ENCODE results near the gene VTI1A. TPM values are rescaled to one million over a fixed set of nuclear protein-coding genes. Genes with fewer than 3 reads are reported as not detected.

VTI1A gene
- total and polyA plus RNA-seq, 2 experiments from 2014 or later, result 26.8 to 31.0 TPM

GRCh38 chr10:112559349-112559748 is 112.3 kb downstream of the VTI1A start:
- peaks cover 32% of the 10 kb centered on the region for H3K4me1 Mint-ChIP-seq
- no peaks in the 10 kb centered on the region for H3K9me3 Mint-ChIP-seq
- H3K36me3 ChIP-seq (ENCODE audit: insufficient read depth), result no peaks in the 10 kb centered on the region
- no peaks in the 10 kb centered on the region for H4K20me1 ChIP-seq (replicated peaks; ENCODE audit: insufficient read depth)
- H3K4me1 ChIP-seq (ENCODE audit: insufficient read depth), result peaks cover 31% of the 10 kb centered on the region
- H3K36me3 Mint-ChIP-seq (ENCODE audit: low read depth), result no peaks in the 10 kb centered on the region
- H3F3A ChIP-seq (replicated peaks; ENCODE audit: low read depth), result no peaks in the 10 kb centered on the region
- H3K79me2 ChIP-seq (replicated peaks; ENCODE audit: insufficient read depth), result no peaks in the 10 kb centered on the region
- no peak overlapping the region for H3K4me3 ChIP-seq
- no peak overlapping the region for H3K27ac ChIP-seq (ENCODE audit: low read depth)
- no peaks in the 10 kb centered on the region for H3K9me2 ChIP-seq (ENCODE audit: insufficient read depth)
- TF ChIP-seq, protein P1, sequence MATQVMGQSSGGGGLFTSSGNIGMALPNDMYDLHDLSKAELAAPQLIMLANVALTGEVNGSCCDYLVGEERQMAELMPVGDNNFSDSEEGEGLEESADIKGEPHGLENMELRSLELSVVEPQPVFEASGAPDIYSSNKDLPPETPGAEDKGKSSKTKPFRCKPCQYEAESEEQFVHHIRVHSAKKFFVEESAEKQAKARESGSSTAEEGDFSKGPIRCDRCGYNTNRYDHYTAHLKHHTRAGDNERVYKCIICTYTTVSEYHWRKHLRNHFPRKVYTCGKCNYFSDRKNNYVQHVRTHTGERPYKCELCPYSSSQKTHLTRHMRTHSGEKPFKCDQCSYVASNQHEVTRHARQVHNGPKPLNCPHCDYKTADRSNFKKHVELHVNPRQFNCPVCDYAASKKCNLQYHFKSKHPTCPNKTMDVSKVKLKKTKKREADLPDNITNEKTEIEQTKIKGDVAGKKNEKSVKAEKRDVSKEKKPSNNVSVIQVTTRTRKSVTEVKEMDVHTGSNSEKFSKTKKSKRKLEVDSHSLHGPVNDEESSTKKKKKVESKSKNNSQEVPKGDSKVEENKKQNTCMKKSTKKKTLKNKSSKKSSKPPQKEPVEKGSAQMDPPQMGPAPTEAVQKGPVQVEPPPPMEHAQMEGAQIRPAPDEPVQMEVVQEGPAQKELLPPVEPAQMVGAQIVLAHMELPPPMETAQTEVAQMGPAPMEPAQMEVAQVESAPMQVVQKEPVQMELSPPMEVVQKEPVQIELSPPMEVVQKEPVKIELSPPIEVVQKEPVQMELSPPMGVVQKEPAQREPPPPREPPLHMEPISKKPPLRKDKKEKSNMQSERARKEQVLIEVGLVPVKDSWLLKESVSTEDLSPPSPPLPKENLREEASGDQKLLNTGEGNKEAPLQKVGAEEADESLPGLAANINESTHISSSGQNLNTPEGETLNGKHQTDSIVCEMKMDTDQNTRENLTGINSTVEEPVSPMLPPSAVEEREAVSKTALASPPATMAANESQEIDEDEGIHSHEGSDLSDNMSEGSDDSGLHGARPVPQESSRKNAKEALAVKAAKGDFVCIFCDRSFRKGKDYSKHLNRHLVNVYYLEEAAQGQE (IDR thresholded peaks at IDR 0.05; ENCODE audit: unreplicated experiment), result no peak
- TF ChIP-seq, protein P2, sequence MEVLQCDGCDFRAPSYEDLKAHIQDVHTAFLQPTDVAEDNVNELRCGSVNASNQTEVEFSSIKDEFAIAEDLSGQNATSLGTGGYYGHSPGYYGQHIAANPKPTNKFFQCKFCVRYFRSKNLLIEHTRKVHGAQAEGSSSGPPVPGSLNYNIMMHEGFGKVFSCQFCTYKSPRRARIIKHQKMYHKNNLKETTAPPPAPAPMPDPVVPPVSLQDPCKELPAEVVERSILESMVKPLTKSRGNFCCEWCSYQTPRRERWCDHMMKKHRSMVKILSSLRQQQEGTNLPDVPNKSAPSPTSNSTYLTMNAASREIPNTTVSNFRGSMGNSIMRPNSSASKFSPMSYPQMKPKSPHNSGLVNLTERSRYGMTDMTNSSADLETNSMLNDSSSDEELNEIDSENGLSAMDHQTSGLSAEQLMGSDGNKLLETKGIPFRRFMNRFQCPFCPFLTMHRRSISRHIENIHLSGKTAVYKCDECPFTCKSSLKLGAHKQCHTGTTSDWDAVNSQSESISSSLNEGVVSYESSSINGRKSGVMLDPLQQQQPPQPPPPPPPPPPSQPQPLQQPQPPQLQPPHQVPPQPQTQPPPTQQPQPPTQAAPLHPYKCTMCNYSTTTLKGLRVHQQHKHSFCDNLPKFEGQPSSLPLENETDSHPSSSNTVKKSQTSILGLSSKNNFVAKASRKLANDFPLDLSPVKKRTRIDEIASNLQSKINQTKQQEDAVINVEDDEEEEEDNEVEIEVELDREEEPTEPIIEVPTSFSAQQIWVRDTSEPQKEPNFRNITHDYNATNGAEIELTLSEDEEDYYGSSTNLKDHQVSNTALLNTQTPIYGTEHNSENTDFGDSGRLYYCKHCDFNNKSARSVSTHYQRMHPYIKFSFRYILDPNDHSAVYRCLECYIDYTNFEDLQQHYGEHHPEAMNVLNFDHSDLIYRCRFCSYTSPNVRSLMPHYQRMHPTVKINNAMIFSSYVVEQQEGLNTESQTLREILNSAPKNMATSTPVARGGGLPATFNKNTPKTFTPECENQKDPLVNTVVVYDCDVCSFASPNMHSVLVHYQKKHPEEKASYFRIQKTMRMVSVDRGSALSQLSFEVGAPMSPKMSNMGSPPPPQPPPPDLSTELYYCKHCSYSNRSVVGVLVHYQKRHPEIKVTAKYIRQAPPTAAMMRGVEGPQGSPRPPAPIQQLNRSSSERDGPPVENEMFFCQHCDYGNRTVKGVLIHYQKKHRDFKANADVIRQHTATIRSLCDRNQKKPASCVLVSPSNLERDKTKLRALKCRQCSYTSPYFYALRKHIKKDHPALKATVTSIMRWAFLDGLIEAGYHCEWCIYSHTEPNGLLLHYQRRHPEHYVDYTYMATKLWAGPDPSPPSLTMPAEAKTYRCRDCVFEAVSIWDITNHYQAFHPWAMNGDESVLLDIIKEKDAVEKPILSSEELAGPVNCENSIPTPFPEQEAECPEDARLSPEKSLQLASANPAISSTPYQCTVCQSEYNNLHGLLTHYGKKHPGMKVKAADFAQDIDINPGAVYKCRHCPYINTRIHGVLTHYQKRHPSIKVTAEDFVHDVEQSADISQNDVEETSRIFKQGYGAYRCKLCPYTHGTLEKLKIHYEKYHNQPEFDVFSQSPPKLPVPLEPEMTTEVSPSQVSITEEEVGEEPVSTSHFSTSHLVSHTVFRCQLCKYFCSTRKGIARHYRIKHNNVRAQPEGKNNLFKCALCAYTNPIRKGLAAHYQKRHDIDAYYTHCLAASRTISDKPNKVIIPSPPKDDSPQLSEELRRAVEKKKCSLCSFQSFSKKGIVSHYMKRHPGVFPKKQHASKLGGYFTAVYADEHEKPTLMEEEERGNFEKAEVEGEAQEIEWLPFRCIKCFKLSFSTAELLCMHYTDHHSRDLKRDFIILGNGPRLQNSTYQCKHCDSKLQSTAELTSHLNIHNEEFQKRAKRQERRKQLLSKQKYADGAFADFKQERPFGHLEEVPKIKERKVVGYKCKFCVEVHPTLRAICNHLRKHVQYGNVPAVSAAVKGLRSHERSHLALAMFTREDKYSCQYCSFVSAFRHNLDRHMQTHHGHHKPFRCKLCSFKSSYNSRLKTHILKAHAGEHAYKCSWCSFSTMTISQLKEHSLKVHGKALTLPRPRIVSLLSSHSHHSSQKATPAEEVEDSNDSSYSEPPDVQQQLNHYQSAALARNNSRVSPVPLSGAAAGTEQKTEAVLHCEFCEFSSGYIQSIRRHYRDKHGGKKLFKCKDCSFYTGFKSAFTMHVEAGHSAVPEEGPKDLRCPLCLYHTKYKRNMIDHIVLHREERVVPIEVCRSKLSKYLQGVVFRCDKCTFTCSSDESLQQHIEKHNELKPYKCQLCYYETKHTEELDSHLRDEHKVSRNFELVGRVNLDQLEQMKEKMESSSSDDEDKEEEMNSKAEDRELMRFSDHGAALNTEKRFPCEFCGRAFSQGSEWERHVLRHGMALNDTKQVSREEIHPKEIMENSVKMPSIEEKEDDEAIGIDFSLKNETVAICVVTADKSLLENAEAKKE (CRISPR knock-in tag; IDR thresholded peaks at IDR 0.05), result no peak
- H3K4me2 ChIP-seq, result no peak overlapping the region
- peaks cover 3% of the 10 kb centered on the region for H3K27me3 Mint-ChIP-seq (ENCODE audit: insufficient read depth, low read depth, poor library complexity)
- no peak overlapping the region for H3K4me3 Mint-ChIP-seq
- no peak overlapping the region for H3K27ac Mint-ChIP-seq
- no peak overlapping the region for H2AFZ ChIP-seq
- ATAC-seq (peak; percentile 79), DNase-seq (ENCODE audit: low spot score) (no peak)
- no peaks in the 10 kb centered on the region for H3K27me3 ChIP-seq (ENCODE audit: insufficient read depth)
